ENCODE measurements around the gene EIF4G1.

The EIF4G1 gene

DNA sequence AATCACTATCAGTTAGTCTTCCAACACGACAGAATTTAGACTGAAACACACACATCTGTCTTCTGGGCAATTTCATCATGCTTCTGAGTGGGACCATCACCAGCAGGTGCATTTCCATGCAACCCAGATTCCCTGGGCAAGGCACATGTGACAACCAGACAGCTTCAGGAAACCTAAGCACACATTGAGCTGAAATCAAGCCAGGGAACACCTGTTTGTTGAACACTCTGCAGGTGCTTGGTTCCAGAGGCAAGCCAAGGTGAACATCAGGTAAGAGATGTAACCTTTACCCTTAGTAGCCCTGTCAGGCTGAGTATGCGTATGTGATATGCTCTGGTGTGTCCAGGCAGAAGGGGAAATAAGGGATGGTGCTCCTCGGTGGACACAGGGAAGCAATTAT, 18.6 kb upstream of the EIF4G1 start:
- no peak overlapping the region for H3K4me3 ChIP-seq (replicated peaks; ENCODE audit: low read depth, low read length)
- TF ChIP-seq, protein P1, sequence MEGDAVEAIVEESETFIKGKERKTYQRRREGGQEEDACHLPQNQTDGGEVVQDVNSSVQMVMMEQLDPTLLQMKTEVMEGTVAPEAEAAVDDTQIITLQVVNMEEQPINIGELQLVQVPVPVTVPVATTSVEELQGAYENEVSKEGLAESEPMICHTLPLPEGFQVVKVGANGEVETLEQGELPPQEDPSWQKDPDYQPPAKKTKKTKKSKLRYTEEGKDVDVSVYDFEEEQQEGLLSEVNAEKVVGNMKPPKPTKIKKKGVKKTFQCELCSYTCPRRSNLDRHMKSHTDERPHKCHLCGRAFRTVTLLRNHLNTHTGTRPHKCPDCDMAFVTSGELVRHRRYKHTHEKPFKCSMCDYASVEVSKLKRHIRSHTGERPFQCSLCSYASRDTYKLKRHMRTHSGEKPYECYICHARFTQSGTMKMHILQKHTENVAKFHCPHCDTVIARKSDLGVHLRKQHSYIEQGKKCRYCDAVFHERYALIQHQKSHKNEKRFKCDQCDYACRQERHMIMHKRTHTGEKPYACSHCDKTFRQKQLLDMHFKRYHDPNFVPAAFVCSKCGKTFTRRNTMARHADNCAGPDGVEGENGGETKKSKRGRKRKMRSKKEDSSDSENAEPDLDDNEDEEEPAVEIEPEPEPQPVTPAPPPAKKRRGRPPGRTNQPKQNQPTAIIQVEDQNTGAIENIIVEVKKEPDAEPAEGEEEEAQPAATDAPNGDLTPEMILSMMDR (IDR thresholded peaks at IDR 0.05; ENCODE audit: low read depth, low read length, missing control alignments), result no peak
- DNase-seq (ENCODE audit: extremely low read depth, low read depth), result no peak

DNA sequence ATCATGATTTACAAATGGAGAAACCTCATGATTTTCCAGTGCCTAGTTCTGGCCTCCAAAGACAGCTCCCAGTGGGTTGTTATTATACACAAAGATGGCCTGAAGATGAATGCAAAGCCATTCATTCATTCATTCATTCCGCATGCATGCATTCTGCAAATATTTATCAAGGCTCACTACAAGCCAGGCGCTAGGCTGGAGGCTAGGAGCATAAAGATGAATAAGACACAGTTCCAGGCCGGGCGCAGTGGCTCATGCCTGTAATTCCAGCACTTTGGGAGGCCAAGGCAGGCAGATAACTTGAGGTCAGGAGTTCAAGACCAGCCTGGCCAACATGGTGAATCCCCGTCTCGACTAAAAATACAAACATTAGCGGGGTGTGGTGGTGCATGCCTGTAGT, 17.8 kb upstream of the EIF4G1 start:
- no peak overlapping the region for H3K4me3 ChIP-seq (replicated peaks; ENCODE audit: low read depth, low read length)
- no peak for DNase-seq (ENCODE audit: extremely low read depth, low read depth)
- TF ChIP-seq, protein P1 (IDR thresholded peaks at IDR 0.05; ENCODE audit: low read depth, low read length, missing control alignments), result no peak

- peak; percentile 81 for DNase-seq (ENCODE audit: extremely low read depth, low read depth)
- peak within 1 kb of the TSS; percentile 97 for H3K4me3 ChIP-seq (replicated peaks; ENCODE audit: low read depth, low read length)
- TF ChIP-seq, protein P1 (IDR thresholded peaks at IDR 0.05; ENCODE audit: low read depth, low read length, missing control alignments), result no peak
Observed at GRCh38 chr3:184298759-184299487, 15.5 kb upstream of the EIF4G1 start, which contains the start of gene PSMD2. Gene PSMD2, plus strand, starts transcription at chr3:184299241. Its CDS starts 26 bp downstream, at chr3:184299267.

GRCh38 chr3:184299488-184300377, 14.7 kb upstream of the EIF4G1 start:
- TF ChIP-seq, protein P1 (IDR thresholded peaks at IDR 0.05; ENCODE audit: low read depth, low read length, missing control alignments), result no peak
- peak overlapping the region; percentile 97 for H3K4me3 ChIP-seq (replicated peaks; ENCODE audit: low read depth, low read length)
- DNase-seq (ENCODE audit: extremely low read depth, low read depth), result no peak

DNA sequence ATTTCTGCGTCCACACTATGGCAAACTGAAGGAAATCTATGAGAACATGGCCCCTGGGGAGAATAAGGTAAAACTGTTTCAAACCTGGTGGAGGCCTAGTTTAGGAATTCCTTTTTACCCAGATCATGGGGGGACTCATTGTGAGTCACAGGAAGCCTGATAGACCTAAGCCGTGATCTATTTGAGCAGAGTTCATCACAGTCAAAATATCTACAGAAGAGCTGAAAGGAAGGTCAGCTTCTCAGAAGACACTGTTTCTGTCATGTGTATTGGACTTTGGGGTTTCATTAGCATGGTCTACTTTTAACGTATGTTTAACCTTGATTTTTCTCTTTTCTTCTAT, 14.1 kb upstream of the EIF4G1 start:
- peak overlapping the region; percentile 97 for H3K4me3 ChIP-seq (replicated peaks; ENCODE audit: low read depth, low read length)
- DNase-seq (ENCODE audit: extremely low read depth, low read depth), result no peak
- TF ChIP-seq, protein P1 (IDR thresholded peaks at IDR 0.05; ENCODE audit: low read depth, low read length, missing control alignments), result no peak

DNA sequence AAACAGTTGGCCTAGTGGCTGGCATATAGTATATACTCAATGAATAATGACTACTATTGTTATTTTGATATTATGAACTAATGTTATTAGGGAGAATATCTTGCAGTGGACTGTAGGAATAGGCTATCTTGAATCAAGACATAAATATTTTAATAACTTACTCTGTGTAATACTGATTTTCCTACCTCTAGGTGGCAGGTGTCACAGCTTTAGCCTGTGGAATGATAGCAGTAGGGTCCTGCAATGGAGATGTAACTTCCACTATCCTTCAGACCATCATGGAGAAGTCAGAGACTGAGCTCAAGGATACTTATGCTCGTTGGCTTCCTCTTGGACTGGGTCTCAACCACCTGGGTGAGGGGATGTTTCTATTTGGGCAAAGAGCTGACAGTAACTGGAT, 8.8 kb upstream of the EIF4G1 start:
- no peak overlapping the region for H3K4me3 ChIP-seq (replicated peaks; ENCODE audit: low read depth, low read length)
- DNase-seq (ENCODE audit: extremely low read depth, low read depth), result no peak
- TF ChIP-seq, protein P1 (IDR thresholded peaks at IDR 0.05; ENCODE audit: low read depth, low read length, missing control alignments), result peak; percentile 36
